Superior temporal gyrus (tissue), 1 donor: ENCODE measurements around the gene LLGL2.
A peak's percentile ranks its signal among the peaks of the same experiment; 100 is the strongest.

Experiments used
- DNase-seq: peaks from one replicate; pipeline ENCODE4 v3.0.0-alpha.2; 2016; ENCODE audit errors: extremely low spot score

LLGL2 gene

DNA sequence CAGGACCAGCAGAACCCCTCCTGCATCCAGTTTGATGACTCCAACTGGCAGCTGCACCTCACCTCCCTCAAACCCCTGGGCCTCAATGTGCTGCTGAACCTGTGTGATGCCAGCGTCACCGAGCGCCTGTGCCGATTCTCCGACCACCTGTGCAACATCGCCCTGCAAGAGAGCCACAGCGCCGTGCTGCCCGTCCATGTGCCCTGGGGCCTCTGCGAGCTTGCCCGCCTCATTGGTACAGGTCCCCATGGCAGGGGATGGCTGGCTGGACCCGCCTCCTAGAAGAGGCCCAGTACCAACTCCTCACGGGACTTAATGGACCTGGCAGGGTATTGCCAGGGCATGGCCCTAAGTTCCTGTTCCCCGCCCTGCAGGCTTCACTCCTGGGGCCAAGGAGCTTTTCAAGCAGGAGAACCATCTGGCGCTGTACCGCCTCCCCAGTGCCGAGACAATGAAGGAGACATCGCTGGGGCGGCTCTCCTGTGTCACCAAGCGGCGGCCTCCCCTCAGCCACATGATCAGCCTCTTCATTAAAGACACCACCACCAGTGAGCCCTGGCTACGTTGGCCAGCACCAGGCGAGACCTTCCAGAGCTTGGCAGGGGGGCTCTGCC is 32.8 kb upstream of the LLGL2 start:
- no peak for DNase-seq

DNA sequence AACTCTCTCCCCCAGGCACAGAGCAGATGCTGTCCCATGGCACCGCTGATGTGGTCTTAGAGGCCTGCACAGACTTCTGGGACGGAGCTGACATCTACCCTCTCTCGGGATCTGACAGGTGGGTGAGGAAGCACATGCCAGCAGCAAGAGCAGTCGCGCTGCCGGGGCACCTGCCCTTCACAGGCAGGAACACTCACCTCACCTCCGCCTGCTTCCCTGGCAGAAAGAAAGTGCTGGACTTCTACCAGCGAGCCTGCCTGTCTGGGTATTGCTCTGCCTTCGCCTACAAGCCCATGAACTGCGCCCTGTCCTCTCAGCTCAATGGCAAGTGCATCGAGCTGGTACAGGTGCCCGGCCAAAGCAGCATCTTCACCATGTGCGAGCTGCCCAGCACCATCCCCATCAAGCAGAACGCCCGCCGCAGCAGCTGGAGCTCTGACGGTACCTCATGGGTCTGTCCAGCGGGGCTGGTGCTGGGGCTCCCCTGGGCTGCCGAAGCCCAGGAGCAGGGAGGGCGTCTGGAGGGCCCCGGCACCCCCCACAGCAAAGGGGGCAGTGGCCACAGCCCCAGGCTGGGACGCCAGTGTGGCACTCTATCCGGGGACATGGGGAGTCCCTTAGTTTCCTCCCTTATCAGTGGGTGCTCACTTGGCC is 31.9 kb upstream of the LLGL2 start:
- DNase-seq, result no peak

DNA sequence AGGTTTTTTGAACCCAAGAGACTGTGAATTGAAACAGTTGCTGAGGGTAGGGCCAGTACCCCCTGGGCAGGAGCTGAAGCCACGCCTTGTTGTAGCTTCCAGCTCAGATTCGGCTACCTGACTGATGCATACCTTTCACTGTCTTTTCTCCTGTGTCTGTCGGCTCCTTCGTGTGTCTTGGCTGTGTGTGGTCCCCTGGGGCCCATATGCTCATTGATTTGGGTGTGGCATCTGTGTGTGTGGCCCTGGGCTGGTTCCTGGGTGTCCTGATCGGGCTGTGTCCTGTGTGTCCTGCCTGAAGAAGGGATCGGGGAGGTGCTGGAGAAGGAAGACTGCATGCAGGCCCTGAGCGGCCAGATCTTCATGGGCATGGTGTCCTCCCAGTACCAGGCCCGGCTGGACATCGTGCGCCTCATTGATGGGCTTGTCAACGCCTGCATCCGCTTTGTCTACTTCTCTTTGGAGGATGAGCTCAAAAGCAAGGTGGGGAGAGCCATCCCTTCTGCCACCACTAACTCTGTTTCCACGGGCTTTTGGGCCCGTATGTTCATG is 31.1 kb upstream of the LLGL2 start:
- DNase-seq, result no peak

DNA sequence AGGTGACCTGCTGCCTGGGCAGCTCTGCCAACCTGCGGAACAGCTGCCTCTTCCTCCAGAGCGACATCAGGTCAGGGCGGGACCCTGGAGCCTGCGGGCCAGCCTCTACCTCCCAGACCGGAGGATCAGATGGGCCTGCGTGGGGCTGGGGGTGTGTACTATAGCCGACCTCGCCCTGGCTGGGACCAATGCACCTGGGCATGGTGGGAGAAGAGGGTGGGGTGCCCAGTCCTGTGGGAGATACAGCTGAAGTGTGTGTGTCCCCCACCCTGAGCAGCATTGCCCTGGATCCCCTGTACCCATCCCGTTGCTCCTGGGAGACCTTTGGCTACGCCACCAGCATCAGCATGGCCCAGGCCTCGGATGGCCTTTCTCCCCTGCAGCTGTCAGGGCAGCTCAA is 29.5 kb upstream of the LLGL2 start:
- no peak for DNase-seq

DNA sequence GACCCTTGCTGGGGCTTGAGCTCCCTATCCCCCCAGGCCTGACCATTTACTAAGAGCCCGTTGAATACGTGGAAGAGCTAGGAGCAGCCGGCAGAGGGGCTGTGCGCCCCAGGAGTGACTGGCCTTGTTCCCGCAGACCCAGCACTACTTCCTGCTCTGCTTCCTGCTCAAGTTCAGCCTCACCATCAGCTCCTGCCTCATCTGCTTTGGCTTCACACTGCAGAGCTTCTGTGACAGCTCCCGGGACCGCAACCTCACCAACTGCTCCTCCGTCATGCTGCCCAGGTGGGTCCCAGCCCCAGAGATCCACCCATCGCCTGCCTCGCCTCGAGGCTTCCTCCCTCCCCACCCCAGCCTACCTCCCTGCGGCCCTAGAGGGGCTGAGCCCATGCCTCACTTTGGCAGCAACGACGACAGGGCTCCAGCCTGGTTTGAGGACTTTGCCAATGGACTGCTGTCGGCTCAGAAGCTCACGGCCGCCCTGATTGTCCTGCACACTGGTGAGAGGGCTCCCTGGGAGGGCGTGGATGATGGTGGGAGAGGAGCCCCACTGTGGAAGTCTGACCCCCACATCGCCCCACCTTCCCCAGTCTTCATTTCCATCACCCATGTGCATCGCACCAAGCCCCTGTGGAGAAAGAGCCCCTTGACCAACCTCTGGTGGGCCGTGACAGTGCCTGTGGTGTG is 27.3 kb upstream of the LLGL2 start:
- no peak for DNase-seq

DNA sequence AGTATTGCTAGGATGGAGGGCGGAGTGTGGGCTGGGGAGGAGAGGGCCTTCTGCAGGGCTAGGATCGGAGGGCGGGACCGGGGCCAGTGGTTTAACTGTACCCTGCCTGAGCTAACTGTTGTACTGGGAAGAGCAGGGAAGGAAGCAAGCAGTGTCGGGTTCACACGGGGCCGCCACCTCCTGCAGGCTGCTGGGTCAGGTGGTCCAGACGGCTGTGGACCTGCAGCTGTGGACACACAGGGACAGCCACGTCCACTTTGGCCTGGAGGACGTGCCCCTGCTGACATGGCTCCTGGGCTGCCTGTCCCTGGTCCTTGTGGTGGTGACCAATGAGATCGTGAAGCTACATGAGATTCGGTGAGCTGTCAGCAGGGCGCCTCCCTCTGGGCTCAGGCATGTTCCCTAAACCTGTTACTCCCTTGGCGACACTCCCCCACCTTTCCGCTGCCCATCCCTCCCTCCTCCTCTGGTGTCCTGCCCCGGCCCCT is 26.7 kb upstream of the LLGL2 start:
- DNase-seq, result no peak

DNA sequence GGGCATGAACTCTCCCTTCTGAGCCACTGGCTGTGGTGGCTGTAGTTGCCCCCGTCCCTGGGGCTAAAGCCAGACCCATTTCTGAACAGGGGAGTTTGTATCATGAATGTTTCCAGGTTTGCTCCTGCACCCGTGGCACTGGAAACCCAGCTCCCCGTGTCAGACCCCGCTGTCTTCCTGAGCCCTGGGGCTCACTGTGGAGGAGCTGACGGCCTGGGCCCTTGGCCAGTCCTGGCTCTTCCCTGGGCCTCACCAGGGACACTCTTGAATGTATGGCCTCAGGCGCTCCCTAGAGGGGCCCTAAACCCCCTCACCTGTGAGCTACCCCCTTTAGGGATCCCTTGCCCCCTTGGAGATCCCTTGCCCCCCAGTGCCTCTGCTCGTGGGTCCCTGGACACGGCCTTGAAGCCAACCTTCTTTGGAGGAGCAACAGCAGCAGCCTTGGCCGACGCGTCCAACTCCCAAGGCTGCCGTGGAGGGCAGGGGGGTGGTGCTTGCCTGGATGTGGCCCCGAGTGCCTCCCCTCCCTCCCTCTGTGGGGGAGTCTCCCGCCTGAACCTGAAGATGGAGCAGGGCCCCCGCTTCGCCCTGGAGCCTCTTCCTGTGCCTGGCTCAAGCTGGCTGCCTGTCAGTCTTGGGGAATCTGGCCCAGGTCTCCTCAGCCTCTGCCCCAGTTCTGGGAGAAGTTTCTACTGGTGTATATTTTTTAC is 26.0 kb upstream of the LLGL2 start:
- DNase-seq, result no peak

DNA sequence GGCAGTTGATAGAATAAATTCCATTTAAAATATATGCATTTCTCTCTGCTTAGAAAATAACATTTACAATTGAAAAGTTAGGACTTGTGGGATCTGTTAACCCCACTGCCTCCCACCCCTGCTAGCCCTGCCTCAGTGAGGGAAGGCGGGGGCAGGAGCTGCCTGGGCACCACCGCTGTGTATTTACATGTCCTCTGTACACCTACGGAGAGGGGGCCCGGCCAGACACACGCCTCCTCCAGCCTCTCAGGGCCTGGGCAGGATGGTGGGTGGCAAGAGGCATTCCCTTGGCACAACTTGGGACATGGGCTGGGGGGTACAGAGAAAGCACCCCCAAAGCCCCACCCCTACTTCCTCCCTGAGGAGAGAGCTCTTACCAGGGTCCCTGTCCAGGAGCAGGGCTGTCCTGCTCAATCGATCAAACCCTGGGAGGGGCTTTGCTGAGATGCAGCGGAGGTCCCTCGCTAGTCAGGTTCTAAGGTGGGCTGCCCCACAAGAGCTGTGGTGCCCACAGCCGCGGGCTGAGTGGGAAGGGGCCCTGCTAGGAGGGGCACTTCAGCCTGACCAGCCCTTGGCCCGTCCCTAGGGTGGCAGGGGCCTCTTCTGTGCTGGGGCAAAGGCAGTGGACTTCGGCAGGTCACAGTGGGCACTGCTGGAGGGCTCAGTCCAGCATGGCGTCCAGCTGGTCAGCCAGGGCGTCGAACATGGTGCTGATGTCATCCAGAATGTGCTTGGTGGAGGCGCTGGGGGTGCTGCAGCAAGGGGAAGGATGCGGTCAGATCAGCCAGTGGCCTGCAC is 24.9 kb upstream of the LLGL2 start:
- DNase-seq, result no peak

DNA sequence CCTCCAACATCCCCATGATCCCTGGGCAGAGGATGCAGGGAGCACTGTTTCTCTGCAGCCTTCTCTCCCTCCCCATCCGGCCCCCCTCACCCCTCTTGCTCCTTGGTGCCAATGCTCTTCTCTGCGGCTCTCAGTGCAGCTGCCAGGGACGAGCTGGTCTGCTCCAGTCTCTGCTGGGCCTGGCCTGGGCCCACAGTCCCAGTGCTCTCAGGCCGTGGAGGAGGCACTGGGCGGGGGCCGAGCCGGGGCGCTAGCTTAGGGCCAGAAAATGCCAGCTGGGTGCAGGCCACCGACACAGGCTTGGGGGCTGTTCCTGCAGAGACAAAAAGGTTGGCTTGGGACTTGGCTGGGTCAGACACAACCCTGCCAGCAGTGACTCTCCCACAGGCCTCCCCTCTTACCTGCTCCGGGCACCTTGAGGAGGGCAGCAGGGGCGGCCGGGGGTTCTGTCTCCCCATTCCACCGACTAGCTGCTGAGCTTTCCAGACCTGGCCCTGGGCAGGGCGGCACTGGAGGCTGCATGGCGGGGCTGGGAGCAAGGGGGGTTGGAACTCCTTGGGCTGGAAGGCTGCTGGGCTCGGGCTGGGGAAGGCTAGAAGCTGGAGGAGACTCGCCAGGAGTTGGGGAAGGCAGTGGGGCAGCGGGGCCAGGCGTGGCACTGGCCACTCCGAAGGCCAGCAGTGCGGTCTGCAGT is 24.0 kb upstream of the LLGL2 start:
- peak; percentile 69 for DNase-seq

DNA sequence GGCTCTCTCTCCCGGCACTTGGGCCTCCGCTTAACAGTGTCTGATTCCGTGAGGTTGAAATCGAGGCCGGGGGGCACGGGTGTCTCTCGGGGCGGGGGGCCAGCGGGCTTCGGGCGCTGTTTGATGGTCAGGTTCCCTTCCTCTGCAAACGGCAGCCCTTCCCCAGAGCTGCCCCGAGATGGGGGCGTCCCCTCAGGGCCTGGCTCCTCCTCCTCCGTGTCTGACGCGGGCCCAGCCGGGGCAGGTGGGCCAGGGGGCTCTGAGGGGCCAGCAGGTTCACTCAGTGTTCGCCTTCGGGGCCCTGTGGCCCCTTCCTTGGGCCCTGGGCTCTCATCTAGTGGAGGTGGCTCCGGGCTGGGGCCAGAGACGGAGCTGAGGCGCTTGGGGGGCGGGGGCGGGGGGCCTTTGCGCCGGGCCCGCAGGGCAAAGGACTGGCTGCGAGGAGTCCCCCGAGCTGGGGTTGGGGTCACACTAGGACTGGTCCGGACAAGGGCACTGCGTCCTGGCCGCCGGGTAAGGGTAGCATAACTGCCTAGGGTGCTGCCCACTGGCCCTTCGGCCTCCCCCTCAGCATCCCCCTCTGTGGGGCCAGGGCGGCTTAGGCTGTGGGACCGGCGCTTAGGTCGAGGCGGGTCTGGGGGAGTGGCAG is 23.3 kb upstream of the LLGL2 start:
- no peak for DNase-seq

DNA sequence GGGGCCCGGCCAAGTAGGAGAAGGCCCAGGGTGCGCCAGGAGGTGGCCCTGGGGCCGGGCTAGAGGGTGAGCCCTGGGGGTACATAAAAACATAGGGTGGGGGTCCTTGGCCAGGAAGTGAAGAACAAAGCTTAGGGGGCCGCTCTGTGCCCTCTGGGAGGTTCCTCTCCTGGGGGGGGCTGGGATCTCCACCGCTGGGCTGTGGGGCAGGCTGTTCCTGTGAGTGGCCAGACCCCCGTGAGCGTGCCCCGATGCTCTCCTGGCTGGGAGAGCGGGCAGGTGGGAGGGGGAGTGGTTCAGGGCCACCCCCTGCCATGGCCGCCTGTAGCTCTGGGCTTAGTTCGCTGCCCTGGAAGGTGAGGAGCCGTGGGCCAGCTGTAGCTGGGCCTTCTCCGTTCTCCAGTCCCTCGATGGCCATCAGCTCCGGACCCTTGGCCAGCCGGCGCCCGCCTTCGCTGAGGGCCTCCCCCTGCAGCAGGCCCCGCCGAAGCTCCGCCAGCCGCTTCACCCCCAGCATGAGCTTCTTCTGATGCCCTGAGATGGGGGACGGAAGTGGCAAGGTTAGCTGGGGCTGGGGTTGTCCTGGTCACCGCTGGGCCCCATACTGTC is 22.7 kb upstream of the LLGL2 start:
- DNase-seq, result no peak

DNA sequence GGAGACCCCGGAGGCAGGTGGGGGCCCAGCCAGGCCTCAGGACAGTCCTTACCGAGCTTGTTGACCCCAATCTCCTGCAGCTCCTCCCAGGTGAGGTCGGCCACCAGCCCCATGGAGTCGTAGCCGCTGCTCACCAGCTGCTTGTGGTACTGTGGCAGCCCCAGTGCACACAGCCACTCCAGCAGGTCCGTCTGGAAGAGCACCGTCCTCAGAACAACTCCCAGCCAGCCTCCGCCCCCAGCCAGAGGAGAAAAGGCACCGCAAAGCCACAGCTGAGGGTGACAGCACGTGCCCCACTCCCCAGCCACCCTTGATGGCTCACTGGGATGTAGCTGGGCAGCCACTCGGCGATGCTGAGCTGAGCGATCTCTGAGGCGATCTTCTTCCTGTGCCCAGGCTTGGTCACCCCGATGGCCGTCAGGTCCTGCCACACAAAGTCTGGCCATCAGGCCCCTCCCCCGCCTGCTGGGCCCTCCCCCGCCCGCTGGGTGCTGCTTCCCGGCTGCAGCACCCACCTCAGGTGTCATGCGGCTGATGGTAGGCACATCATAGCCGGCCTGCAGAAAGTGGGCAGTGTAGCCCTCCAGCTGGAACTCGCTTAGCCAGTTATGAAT is 22.1 kb upstream of the LLGL2 start:
- no peak for DNase-seq

DNA sequence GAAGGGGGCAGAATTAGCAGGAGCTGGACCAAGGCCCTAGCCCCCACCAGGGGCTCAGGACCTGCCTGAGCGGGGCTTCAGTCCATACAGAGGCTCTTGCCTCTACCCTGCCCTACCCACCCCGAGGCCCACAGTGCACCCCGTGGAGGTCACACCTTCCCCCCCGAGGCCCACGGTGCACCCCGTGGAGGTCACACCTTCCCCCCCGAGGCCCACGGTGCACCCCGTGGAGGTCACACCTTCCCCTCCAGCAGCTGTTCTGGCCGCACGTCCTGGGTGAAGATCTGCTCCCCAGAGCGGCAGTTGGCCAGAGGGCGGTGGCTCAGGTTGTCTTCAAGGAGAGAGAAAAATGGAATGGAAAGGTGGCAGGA is 21.5 kb upstream of the LLGL2 start:
- DNase-seq, result no peak

DNA sequence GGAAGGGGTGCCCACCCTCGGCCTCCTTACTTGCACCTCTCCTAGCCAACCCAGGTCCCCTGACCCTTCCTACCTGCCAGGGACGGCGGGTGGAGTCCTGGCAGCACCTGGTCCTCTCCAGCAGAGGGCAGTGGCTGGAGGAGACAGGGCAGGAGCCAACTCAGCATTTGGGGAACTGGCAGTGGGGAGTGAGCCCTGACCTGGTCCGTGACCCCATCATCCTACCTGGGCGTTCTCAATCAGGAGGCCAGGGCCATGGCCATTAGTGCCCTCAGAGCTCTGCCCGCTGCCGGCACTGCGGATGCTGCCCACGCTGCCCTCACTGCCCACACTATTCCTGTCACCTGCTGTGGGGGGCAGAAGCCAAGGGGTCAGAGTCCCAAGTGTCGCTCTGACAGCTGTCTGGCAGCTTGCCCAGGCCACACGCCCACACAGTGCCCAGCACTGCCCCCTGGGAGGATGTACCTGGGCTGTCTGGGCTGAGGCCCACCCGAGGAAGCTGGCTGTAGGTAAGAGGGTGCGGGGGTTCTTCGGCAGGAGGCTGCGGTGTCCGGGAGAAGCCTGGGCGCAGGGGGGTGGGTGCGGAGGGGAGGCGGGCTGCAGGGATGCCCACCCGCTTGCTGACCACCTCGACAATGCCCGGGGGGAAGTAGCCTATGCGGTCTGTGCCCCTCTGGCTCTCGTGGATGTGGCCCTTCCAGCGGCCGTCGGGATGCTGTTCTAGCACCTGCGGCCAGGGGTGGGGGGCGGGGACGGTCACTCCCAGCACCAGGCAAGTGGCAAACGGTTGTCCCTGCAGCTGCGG is 20.9 kb upstream of the LLGL2 start:
- DNase-seq, result no peak

DNA sequence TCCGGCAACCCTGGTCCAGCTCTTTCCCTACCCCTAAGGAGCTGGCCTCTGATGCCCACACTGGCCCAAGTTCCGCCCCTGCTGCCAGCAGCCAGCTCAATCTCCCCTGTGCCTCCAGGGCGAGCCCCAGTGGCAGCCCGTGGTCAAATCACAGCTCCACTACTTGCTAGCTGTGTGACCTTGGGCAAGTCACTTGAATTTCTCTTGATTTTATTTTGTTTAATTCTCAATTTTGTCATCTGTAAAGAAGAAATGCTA is 20.4 kb upstream of the LLGL2 start:
- no peak for DNase-seq

DNA sequence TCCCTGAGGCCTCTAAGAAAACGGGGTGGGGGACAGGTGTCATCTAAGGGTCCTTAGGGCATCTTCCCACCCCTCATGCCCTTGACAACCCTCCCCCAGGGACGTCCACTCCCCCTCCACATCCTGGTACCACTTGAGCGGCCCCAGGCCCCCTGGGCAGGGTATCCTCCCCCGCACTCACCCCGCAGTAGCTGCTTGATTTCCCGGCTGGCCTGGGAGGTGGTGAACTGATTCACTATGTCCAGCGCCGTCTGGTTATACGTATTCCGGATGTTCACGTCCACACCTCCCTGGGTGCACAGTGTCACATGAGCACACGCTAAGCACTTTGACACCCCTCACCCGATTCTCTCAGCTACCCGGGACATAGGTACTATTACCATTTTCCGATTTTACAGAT is 19.9 kb upstream of the LLGL2 start:
- DNase-seq, result no peak

DNA sequence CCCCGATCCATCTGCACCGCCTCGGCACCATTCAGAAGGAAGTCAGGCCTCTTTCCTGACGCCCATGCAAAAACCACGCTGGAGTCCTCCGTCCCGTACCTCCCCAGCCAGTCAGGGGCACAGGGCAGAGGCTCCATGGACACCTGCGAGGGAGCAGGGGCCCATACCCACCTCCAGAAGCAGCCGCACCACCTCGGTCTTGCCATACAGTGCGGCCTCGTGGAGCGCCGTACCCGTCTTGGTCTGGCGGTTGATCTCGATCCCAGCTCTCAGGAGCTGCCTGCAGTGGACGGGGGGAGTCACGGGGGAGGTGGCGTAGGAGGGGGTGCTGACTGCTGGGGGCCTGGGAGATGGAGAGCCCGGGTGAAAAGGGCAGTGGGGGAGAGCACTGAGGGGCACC is 19.4 kb upstream of the LLGL2 start:
- no peak for DNase-seq

DNA sequence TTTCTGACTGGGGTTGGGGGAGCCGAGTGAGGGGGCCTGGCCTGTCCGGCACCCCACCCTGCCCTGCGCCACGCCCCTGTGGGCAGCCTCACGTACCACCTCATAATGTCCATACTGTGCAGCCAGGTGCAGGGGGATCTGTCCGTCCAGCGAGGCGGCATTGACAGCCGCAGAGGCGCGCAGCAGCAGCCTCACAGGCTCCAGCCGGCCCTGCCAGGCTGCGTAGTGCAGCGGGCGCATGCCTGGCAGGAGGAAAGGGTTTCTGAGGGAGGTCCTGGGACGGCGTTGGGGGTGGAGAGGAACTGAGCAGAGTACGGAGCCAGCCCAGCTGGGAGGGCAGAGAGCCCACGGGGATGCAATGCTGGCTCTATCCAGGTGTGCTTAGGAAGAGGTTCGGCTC is 18.6 kb upstream of the LLGL2 start:
- DNase-seq, result no peak
